Measurements from ENCODE around the gene ZNF862.

Gene ZNF862

GRCh38 chr7:149792220-149792595, 46.0 kb upstream of the ZNF862 start:
- TF ChIP-seq, protein P1, sequence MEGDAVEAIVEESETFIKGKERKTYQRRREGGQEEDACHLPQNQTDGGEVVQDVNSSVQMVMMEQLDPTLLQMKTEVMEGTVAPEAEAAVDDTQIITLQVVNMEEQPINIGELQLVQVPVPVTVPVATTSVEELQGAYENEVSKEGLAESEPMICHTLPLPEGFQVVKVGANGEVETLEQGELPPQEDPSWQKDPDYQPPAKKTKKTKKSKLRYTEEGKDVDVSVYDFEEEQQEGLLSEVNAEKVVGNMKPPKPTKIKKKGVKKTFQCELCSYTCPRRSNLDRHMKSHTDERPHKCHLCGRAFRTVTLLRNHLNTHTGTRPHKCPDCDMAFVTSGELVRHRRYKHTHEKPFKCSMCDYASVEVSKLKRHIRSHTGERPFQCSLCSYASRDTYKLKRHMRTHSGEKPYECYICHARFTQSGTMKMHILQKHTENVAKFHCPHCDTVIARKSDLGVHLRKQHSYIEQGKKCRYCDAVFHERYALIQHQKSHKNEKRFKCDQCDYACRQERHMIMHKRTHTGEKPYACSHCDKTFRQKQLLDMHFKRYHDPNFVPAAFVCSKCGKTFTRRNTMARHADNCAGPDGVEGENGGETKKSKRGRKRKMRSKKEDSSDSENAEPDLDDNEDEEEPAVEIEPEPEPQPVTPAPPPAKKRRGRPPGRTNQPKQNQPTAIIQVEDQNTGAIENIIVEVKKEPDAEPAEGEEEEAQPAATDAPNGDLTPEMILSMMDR (IDR thresholded peaks at IDR 0.05; ENCODE audit: low read depth, low read length): no peak
- DNase-seq: no peak

DNA sequence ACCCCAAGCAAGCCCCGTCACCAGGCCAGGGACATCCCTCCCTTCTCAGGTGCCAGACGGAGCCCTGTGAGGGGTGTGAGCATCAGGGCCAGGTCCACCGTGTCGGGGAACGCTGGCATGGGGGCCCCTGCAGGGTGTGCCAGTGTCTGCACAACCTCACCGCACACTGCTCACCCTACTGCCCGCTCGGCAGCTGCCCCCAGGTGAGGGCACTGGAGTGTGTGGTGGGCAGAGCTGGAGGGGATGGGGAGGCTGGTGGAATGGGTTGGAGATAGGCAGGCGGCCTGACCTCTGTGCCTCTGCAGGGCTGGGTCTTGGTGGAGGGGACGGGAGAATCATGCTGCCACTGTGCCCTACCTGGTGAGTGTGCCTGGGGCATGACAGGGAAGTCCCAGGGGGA, 44.9 kb upstream of the ZNF862 start:
- Histone ChIP-seq H3K4me3 (ENCODE audit: low read depth, low read length) (no peak overlapping the region), H3K27me3 (peaks cover 6% of the 10 kb centered on the region; the same call in 1 of the 2 replicates), H3K4me1 (no peaks in the 10 kb centered on the region), H3K36me3 (no peaks in the 10 kb centered on the region), H3K9me3 (no peaks in the 10 kb centered on the region)
- TF ChIP-seq, protein P1 (IDR thresholded peaks at IDR 0.05; ENCODE audit: low read depth, low read length): no peak
- no peak for DNase-seq

More at GRCh38 chr7:149792220-149792595, 46.0 kb upstream of the ZNF862 start:
- Histone ChIP-seq H3K4me3 (ENCODE audit: low read depth, low read length) (no peak overlapping the region), H3K9me3 (no peaks in the 10 kb centered on the region), H3K27me3 (peaks cover 6% of the 10 kb centered on the region; the same call in 1 of the 2 replicates), H3K36me3 (no peaks in the 10 kb centered on the region), H3K4me1 (no peaks in the 10 kb centered on the region)

GRCh38 chr7:149794661-149795060, 43.5 kb upstream of the ZNF862 start:
- TF ChIP-seq, protein P1 (IDR thresholded peaks at IDR 0.05; ENCODE audit: low read depth, low read length): no peak

GRCh38 chr7:149795126-149795525, 43.0 kb upstream of the ZNF862 start:
- TF ChIP-seq, protein P1 (IDR thresholded peaks at IDR 0.05; ENCODE audit: low read depth, low read length): no peak
- Histone ChIP-seq H3K9me3 (no peaks in the 10 kb centered on the region), H3K36me3 (no peaks in the 10 kb centered on the region), H3K27me3 (peaks cover 6% of the 10 kb centered on the region; the same call in 1 of the 2 replicates), H3K4me1 (no peaks in the 10 kb centered on the region), H3K4me3 (ENCODE audit: low read depth, low read length) (no peak overlapping the region)
- no peak for DNase-seq

More at GRCh38 chr7:149794661-149795060, 43.5 kb upstream of the ZNF862 start:
- no peak for DNase-seq
- Histone ChIP-seq H3K36me3 (no peaks in the 10 kb centered on the region), H3K4me3 (ENCODE audit: low read depth, low read length) (no peak overlapping the region), H3K27me3 (peaks cover 6% of the 10 kb centered on the region; the same call in 1 of the 2 replicates), H3K9me3 (no peaks in the 10 kb centered on the region), H3K4me1 (no peaks in the 10 kb centered on the region)

DNA sequence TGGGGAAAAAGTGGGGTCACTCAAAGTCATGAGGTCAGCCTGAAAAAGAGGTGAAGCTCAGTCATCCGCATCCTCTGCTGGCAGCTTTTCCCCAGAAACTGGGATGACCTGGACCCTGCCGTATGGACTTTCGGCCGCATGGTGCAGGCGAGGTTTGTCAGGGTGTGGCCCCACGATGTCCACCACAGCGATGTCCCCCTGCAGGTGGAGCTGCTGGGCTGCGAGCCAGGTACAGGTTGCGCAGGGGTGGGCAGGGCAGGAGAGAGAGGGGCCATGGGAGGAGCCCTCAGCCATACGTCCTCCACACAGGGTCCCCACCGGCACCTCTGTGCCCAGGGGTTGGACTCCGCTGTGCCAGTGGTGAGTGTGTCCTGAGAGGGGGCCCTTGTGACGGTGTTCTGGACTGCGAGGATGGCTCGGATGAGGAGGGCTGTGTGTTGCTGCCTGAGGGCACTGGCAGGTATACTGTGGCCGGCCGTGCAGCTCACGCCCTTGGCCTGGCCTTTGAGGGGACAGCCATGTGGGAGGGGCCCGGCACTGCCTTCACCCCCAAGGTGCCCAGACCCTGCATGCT, 41.8 kb upstream of the ZNF862 start:
- Histone ChIP-seq H3K9me3 (no peaks in the 10 kb centered on the region), H3K4me1 (no peaks in the 10 kb centered on the region), H3K4me3 (ENCODE audit: low read depth, low read length) (no peak overlapping the region), H3K27me3 (peaks cover 6% of the 10 kb centered on the region; the same call in 1 of the 2 replicates), H3K36me3 (no peaks in the 10 kb centered on the region)
- no peak for DNase-seq
- TF ChIP-seq, protein P1 (IDR thresholded peaks at IDR 0.05; ENCODE audit: low read depth, low read length): no peak

GRCh38 chr7:149797771-149798170, 40.4 kb upstream of the ZNF862 start:
- Histone ChIP-seq H3K4me3 (ENCODE audit: low read depth, low read length) (no peak overlapping the region), H3K36me3 (no peaks in the 10 kb centered on the region), H3K27me3 (peaks cover 6% of the 10 kb centered on the region; the same call in 1 of the 2 replicates), H3K9me3 (no peaks in the 10 kb centered on the region), H3K4me1 (no peaks in the 10 kb centered on the region)
- TF ChIP-seq, protein P1 (IDR thresholded peaks at IDR 0.05; ENCODE audit: low read depth, low read length): no peak
- no peak for DNase-seq

Measured in BE2C (cell line).